ENCODE measurements around the gene FLT4. TPM values are rescaled to one million over a fixed set of nuclear protein-coding genes. Genes with fewer than 3 reads are reported as not detected.
"Not testable (repeated sequence)": the region's sequence is repeated elsewhere in the genome, so short reads cannot be mapped to it uniquely, and the experiment has no call there.

The FLT4 gene
- total RNA-seq, 1 donor from 2014 or later: 2.0 TPM

DNA sequence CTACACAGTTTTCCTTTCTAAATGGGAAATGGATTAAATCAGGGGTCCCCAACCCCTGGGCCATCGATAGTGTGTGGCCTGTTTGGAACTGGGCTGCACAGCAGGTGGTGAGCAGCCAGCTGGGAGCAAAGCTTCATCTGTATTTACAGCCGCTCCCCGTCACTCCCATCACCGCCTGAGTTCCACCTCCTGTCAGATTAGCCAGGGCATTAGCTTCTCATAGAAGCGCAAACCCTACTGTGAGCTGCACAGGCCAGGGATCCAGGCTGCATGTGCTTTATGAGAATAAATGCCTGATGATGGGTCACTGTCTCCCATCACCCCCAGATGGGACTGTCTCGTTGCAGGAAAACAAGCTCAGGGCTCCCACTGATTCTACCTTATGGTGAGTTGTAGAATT, 41.2 kb upstream of the FLT4 start:
- no peak overlapping the region for H3K27ac Mint-ChIP-seq
- no peak overlapping the region for H3K4me3 Mint-ChIP-seq (ENCODE audit: low read depth)
- TF ChIP-seq, protein P1, sequence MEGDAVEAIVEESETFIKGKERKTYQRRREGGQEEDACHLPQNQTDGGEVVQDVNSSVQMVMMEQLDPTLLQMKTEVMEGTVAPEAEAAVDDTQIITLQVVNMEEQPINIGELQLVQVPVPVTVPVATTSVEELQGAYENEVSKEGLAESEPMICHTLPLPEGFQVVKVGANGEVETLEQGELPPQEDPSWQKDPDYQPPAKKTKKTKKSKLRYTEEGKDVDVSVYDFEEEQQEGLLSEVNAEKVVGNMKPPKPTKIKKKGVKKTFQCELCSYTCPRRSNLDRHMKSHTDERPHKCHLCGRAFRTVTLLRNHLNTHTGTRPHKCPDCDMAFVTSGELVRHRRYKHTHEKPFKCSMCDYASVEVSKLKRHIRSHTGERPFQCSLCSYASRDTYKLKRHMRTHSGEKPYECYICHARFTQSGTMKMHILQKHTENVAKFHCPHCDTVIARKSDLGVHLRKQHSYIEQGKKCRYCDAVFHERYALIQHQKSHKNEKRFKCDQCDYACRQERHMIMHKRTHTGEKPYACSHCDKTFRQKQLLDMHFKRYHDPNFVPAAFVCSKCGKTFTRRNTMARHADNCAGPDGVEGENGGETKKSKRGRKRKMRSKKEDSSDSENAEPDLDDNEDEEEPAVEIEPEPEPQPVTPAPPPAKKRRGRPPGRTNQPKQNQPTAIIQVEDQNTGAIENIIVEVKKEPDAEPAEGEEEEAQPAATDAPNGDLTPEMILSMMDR (IDR thresholded peaks at IDR 0.05; ENCODE audit: unreplicated experiment): no peak
- H3K9me3 Mint-ChIP-seq (ENCODE audit: low read depth): no peaks in the 10 kb centered on the region
- H3K4me1 Mint-ChIP-seq (ENCODE audit: low read depth): no peaks in the 10 kb centered on the region
- no peak for DNase-seq (ENCODE audit: low spot score, unreplicated experiment)
- H3K36me3 Mint-ChIP-seq (ENCODE audit: insufficient read depth): no peaks in the 10 kb centered on the region
- peaks cover 58% of the 10 kb centered on the region for H3K27me3 Mint-ChIP-seq

DNA sequence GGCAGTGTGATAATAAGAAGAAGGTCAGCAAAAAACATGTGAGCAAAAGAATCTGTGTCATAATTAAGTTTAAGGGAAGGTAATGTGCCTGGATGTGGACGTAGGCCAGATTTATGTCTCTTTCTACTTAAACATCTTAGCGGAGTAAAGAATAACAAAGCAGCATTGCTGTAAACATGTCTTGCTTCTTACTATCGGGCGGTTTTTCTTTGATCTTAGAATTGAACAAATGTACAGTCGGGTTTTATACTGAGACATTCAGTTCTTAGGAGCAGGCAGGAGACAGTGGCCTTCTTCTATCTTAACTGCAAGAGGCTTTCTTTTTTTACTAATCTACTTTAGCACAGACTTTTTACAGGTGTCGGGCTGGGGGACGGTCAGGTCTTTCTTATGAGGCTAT, 40.4 kb upstream of the FLT4 start:
- Mint-ChIP-seq H3K4me1 (ENCODE audit: low read depth) (peaks cover 2% of the 10 kb centered on the region), H3K4me3 (ENCODE audit: low read depth) (no peak overlapping the region), H3K27ac (no peak overlapping the region), H3K9me3 (ENCODE audit: low read depth) (no peaks in the 10 kb centered on the region), H3K27me3 (peaks cover 62% of the 10 kb centered on the region), H3K36me3 (ENCODE audit: insufficient read depth) (no peaks in the 10 kb centered on the region)
- TF ChIP-seq, protein P1 (IDR thresholded peaks at IDR 0.05; ENCODE audit: unreplicated experiment): no peak
- no peak for DNase-seq (ENCODE audit: low spot score, unreplicated experiment)

DNA sequence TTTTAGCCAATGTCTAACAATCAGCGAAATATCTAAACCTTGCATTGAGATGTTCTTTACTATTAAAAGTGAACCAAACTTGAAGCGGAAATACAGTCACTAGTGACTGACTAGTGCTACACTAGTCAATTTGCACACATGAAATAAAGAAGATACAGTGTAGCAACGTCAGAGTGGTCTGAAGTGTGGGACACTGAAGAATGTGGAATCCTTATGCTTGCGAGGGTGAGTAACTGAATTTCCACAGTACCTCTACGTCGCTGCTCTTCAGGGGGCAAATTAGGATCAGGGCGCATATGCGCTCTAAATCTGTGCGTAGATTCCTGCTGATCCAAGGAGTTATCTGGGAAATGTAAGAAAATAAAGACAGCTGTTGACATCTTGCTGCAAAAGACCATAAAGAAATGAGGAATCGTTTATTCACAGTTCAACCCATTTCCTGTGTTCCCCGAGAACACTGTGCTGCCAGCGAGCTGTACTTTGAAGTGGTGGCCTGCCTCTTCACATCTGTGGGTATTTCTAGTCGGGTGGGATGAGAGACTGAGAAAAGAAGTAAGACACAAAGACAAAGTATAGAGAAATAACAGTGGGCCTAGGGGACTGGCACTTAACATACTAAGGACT, 39.8 kb upstream of the FLT4 start:
- Mint-ChIP-seq H3K27me3 (peaks cover 60% of the 10 kb centered on the region), H3K9me3 (ENCODE audit: low read depth) (no peaks in the 10 kb centered on the region), H3K36me3 (ENCODE audit: insufficient read depth) (no peaks in the 10 kb centered on the region), H3K4me3 (ENCODE audit: low read depth) (no peak overlapping the region), H3K27ac (no peak overlapping the region), H3K4me1 (ENCODE audit: low read depth) (peaks cover 3% of the 10 kb centered on the region)
- TF ChIP-seq, protein P1 (IDR thresholded peaks at IDR 0.05; ENCODE audit: unreplicated experiment): no peak
- DNase-seq (ENCODE audit: low spot score, unreplicated experiment): no peak

DNA sequence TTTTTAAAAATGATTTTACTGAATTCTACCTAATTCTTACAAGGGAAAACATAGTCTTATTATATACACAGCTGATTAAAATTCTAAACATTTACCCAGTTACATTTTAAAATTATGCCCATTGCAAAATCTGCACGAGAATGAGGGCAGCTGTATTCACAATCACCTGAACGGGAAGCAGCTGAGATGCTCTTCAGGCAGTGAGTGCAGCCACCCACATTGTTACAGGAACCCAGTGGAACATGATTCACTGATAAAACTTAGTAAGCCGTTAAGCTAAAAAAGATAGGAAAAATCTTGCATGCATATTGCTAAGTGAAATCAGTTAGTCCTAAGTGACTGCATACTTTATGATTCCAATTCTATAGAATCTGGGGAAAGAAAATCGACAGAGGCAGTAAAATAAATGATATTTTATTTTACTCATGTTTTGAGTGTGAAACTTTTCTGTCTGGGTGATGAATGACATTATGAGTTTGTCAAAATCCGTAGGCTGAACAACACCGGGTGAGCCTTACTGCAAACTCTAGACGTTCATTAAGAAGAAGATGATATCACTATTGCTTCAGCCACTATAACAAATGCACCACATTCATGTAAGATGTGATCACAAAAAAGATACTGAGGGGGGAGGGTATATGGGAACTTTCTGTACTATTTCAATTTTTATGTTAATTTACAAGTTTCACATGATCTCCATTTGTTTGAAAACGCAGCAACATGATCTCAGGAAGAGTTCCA, 39.1 kb upstream of the FLT4 start:
- TF ChIP-seq, protein P1 (IDR thresholded peaks at IDR 0.05; ENCODE audit: unreplicated experiment): no peak
- no peaks in the 10 kb centered on the region for H3K36me3 Mint-ChIP-seq (ENCODE audit: insufficient read depth)
- no peak overlapping the region for H3K4me3 Mint-ChIP-seq (ENCODE audit: low read depth)
- H3K9me3 Mint-ChIP-seq (ENCODE audit: low read depth): no peaks in the 10 kb centered on the region
- peaks cover 63% of the 10 kb centered on the region for H3K27me3 Mint-ChIP-seq
- peaks cover 3% of the 10 kb centered on the region for H3K4me1 Mint-ChIP-seq (ENCODE audit: low read depth)
- no peak for DNase-seq (ENCODE audit: low spot score, unreplicated experiment)
- no peak overlapping the region for H3K27ac Mint-ChIP-seq

DNA sequence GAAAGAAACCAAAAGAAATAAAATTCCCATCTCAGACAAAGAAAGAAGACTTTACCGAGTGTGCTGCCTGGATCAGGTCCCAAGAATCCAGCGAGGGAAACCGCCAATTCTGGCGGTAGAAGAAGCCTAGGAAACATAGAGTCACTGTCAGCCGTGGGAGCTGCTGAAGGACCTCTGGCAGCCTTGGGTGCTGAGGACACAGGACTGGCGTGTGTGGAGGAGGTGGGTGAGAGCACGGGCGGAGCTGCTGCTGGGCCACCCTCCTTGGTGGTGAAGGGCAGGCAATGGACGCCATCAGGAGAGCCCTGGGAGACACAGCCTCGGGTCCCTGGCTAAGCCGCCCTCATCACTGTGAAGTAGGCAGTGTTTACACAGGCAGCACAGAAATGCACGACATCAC, 37.4 kb upstream of the FLT4 start:
- not testable (repeated sequence) for H3K27ac Mint-ChIP-seq; H3K4me3 Mint-ChIP-seq (ENCODE audit: low read depth); DNase-seq (ENCODE audit: low spot score, unreplicated experiment); H3K36me3 Mint-ChIP-seq (ENCODE audit: insufficient read depth); H3K9me3 Mint-ChIP-seq (ENCODE audit: low read depth); H3K4me1 Mint-ChIP-seq (ENCODE audit: low read depth)
- peaks cover 55% of the 10 kb centered on the region for H3K27me3 Mint-ChIP-seq

Data from progenitor cell of endocrine pancreas (in vitro differentiated cells).